Raji (cell line): ENCODE measurements around the gene KCTD2.
A peak's percentile ranks its signal among the peaks of the same experiment; 100 is the strongest.

Source experiments
- POLR2A ChIP-seq: IDR thresholded peaks from 2 replicates; pipeline ENCODE4 v1.6.1; 2011; ENCODE audit warnings: low read depth, low read length, control low read depth; ENCODE audit not compliant: insufficient read depth

Gene KCTD2

GRCh38 chr17:75012346-75013091 lies 34.5 kb upstream of the KCTD2 start, which contains the start of gene MRPL58:
Gene MRPL58 (plus strand): TSS chr17:75012670. CDS start chr17:75012687, 17 bp downstream.
- TF ChIP-seq POLR2A = peak; percentile 87

DNA sequence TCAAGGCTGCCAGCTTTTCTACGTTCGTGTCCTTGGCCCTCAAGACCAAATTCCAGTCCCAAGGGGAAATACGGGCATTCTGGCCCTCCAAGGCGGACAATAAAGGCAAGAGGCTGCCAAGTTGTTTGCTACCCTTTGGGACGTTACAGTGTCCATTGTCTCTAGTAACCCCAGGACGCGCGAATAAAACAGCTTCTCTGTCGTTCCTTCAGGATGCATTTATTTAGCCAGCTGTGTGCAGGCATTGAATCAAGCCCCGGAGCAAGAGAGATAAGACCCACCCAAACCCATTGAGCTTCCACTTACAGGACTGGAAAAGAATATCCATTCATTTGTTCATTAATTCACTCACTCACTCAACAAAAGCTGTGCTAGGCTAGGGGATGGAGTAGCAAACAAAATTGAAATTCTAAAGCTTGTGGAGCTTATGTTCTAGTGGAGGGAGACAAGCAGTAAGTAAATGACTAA lies 33.9 kb upstream of the KCTD2 start:
- no peak for TF ChIP-seq POLR2A

DNA sequence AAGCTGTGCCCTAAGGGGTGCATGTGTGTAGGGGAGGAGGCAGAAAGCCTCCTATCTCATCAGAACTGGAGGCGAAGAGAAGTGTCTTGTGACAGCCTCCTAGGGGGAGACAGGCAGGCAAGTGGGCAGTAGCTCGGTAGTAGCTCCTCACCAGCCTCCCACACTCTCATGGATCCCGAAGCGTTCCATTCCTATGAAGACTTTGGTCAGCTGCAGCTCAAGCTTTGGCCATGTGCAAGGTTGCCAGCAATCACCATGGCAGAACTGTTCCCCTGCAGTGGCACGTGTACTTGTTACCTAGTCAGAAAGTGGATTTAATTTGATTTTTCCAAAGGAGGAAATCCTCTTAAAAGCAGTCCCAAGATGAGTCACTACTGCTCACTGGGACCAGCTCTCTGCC lies 27.9 kb upstream of the KCTD2 start:
- TF ChIP-seq POLR2A = no peak

- no peak for TF ChIP-seq POLR2A
Measured at GRCh38 chr17:75019710-75020109, 27.3 kb upstream of the KCTD2 start.

- TF ChIP-seq POLR2A = no peak
Measured at GRCh38 chr17:75020331-75021110, 26.5 kb upstream of the KCTD2 start.

- no peak for TF ChIP-seq POLR2A
Measured at GRCh38 chr17:75024686-75025397, 22.2 kb upstream of the KCTD2 start.

GRCh38 chr17:75030161-75030560 lies 16.9 kb upstream of the KCTD2 start:
- no peak for TF ChIP-seq POLR2A

DNA sequence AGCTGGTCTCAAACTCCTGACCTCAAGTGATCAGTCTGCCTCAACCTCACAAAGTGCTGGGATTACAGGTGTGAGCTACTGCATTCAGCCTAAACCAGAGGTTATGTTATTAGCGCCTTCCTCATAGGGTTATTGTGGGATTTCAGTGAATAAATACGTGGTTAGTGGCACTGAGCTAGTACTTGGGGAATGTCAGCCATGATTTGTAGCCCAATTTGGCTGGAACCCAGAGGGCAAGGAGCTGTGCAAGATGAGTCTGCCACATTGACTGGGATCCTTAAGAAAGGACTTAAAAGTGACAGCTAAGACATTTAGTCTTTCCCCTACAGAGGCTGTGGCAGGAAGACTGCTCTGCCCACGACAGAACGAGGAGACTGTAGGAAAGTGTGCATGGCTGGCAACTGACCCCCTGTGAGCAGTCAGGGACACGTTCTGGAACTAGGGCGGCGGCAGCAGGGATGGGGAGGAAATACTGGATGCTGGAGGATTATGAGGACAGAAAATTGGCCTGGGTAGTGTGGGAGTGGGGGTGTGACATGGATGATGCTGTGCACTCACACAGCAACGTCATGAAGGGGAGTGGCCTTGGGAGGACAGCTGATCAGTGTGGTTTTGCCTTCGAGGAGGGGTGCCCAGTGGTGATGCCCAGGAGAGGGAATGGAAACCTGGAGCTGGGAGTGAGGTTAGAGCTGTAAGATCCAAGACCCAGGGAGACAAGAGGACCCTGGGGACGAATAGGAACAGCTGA lies 14.9 kb upstream of the KCTD2 start:
- TF ChIP-seq POLR2A = no peak

- no peak for TF ChIP-seq POLR2A
Measured at GRCh38 chr17:75032720-75033280, 14.2 kb upstream of the KCTD2 start.

- no peak for TF ChIP-seq POLR2A
Measured at GRCh38 chr17:75033346-75034235, 13.4 kb upstream of the KCTD2 start.

DNA sequence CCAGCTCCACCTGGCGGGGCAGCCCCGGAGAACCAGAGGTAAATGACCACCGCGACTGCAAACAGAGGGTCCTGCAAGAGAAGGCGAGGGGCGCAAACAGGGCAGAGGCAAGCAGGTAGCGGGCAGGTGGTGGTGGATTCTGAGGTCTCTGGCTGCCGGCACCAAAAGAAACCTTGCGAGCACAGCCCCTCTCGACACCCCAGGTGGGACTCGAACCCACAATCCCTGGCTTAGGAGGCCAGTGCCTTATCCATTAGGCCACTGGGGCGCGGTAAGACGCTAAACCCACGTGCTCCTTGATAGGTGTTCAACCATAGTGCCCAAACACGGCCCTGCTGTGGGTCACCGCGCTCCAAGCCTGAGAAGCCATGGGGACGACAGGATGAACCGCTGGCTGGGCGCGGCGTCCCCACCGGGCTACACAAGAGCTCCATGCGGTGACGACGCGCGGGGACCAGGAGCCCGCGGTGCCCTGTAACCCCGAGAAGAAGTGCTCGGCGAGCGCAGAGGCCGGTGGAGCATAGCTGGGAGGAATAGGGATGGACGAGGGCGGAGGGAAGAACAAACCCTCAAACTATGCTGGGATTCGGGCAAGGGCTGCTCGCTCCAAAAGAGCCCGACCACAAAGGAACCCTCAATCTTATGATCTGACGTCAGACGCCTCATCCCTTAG lies 12.7 kb upstream of the KCTD2 start:
- peak; percentile 44 for TF ChIP-seq POLR2A

DNA sequence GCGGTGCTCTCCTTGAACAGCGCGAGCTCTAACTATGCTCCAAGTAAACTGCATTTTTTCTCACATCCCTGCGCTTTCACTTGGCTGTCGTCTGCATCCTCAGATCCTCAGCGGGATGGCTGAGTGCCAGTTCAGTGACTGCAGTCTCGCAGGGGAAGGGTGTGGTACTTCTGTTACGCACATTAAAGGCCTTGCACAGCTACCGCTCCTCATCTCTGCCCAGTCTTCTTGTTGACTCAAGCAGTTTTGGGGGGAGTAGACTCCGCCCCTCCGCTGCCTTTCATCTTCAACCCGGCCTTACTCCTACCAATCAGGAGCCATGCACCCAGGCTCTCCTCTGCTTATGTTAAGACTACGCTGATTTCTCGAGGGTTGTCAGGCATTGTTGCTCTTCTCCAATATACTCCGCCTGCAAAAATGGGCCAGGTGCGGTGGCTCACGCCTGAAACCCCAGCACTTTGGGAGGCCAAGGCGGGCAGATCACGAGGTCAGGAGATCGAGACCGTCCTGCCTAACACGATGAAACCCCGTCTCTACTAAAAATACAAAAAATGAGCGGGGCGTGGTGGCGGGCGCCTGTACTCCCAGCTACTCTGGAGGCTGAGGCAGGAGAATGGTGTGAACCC lies 10.3 kb upstream of the KCTD2 start:
- TF ChIP-seq POLR2A = no peak

DNA sequence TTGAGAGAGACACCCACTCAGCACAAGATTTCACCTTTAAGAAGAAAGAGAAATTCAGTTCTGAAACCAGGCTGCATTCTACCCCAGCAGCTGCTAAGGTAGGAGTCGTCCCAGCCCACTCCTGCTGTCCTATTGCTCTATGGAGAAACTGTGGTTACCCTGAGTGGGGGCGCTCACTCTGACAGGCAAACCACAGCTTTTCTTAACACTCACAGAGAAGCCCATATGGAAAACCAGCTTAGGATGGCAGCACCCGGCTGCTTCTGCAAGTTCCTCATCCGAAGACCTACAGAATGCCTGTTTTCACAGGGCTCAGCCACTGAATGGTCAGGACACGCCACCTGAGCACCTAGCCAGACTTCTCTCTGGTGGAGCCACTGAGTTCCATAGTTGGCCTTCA lies 7.8 kb upstream of the KCTD2 start:
- TF ChIP-seq POLR2A = no peak
